ENCODE results near the gene TMEM95. TPM values are rescaled to one million over a fixed set of nuclear protein-coding genes. Genes with fewer than 3 reads are reported as not detected.

TMEM95 gene
- total RNA-seq, 1 donor from 2014 or later: not detected

- peak within 1 kb of the TSS; percentile 98 for H3K27ac Mint-ChIP-seq
- H3K36me3 Mint-ChIP-seq (ENCODE audit: insufficient read depth): no peaks in the 10 kb centered on the region
- H3K27me3 Mint-ChIP-seq: no peaks in the 10 kb centered on the region
- peak; percentile 71 for TF ChIP-seq CTCF (IDR thresholded peaks at IDR 0.05; ENCODE audit: unreplicated experiment)
- H3K4me3 Mint-ChIP-seq (ENCODE audit: low read depth): peak within 1 kb of the TSS; percentile 85
- H3K4me1 Mint-ChIP-seq (ENCODE audit: low read depth): peaks cover 26% of the 10 kb centered on the region
- DNase-seq (ENCODE audit: low spot score, unreplicated experiment): peak; percentile 78
- no peaks in the 10 kb centered on the region for H3K9me3 Mint-ChIP-seq (ENCODE audit: low read depth)
These were observed 3.1 kb upstream of the TMEM95 start, which contains the start of gene KCTD11 for GRCh38 chr17:7351665-7352502. Gene KCTD11 (plus strand): TSS chr17:7352162.

GRCh38 chr17:7352503-7352889 is 2.5 kb upstream of the TMEM95 start:
- H3K4me3 Mint-ChIP-seq (ENCODE audit: low read depth): peak overlapping the region; percentile 81

GRCh38 chr17:7352910-7353635 is 1.9 kb upstream of the TMEM95 start:
- H3K36me3 Mint-ChIP-seq (ENCODE audit: insufficient read depth): no peaks in the 10 kb centered on the region
- no peak for TF ChIP-seq CTCF (IDR thresholded peaks at IDR 0.05; ENCODE audit: unreplicated experiment)
- H3K9me3 Mint-ChIP-seq (ENCODE audit: low read depth): no peaks in the 10 kb centered on the region
- H3K4me1 Mint-ChIP-seq (ENCODE audit: low read depth): peaks cover 26% of the 10 kb centered on the region
- H3K27ac Mint-ChIP-seq: peak overlapping the region; percentile 95
- peak overlapping the region; percentile 81 for H3K4me3 Mint-ChIP-seq (ENCODE audit: low read depth)
- no peak for DNase-seq (ENCODE audit: low spot score, unreplicated experiment)
- peaks cover 3% of the 10 kb centered on the region for H3K27me3 Mint-ChIP-seq

More at GRCh38 chr17:7352503-7352889, 2.5 kb upstream of the TMEM95 start:
- Mint-ChIP-seq H3K27ac (peak overlapping the region; percentile 95), H3K4me1 (ENCODE audit: low read depth) (peaks cover 26% of the 10 kb centered on the region), H3K36me3 (ENCODE audit: insufficient read depth) (no peaks in the 10 kb centered on the region), H3K27me3 (peaks cover 3% of the 10 kb centered on the region), H3K9me3 (ENCODE audit: low read depth) (no peaks in the 10 kb centered on the region)
- no peak for TF ChIP-seq CTCF (IDR thresholded peaks at IDR 0.05; ENCODE audit: unreplicated experiment)
- no peak for DNase-seq (ENCODE audit: low spot score, unreplicated experiment)

GRCh38 chr17:7354262-7354843 is 603 bp upstream of the TMEM95 start:
- Mint-ChIP-seq H3K4me1 (ENCODE audit: low read depth) (peaks cover 22% of the 10 kb centered on the region), H3K27ac (no peak overlapping the region), H3K36me3 (ENCODE audit: insufficient read depth) (no peaks in the 10 kb centered on the region), H3K27me3 (peaks cover 7% of the 10 kb centered on the region), H3K9me3 (ENCODE audit: low read depth) (no peaks in the 10 kb centered on the region), H3K4me3 (ENCODE audit: low read depth) (peak overlapping the region; percentile 22)
- no peak for DNase-seq (ENCODE audit: low spot score, unreplicated experiment)
- no peak for TF ChIP-seq CTCF (IDR thresholded peaks at IDR 0.05; ENCODE audit: unreplicated experiment)

GRCh38 chr17:7355573-7355972 is 617 bp downstream of the TMEM95 start:
- Mint-ChIP-seq H3K4me3 (ENCODE audit: low read depth) (no peak overlapping the region), H3K9me3 (ENCODE audit: low read depth) (no peaks in the 10 kb centered on the region), H3K27ac (no peak overlapping the region), H3K27me3 (peaks cover 7% of the 10 kb centered on the region), H3K4me1 (ENCODE audit: low read depth) (peaks cover 15% of the 10 kb centered on the region), H3K36me3 (ENCODE audit: insufficient read depth) (no peaks in the 10 kb centered on the region)
- no peak for TF ChIP-seq CTCF (IDR thresholded peaks at IDR 0.05; ENCODE audit: unreplicated experiment)
- no peak for DNase-seq (ENCODE audit: low spot score, unreplicated experiment)
